HG03060 (cell line): ENCODE measurements around the gene S100A7.
"Not testable (repeated sequence)": the region's sequence is repeated elsewhere in the genome, so short reads cannot be mapped to it uniquely, and the experiment has no call there.

Experiments
- ATAC-seq: cut with Tn5 transposase; IDR thresholded peaks from one replicate; pipeline ENCODE4 v1.9.1; 2021; ENCODE audit warnings: low read depth, moderate number of reproducible peaks; ENCODE audit not compliant: unreplicated experiment

S100A7 gene

GRCh38 chr1:153432874-153433681 lies 27.4 kb downstream of the S100A7 start:
- ATAC-seq = no peak

DNA sequence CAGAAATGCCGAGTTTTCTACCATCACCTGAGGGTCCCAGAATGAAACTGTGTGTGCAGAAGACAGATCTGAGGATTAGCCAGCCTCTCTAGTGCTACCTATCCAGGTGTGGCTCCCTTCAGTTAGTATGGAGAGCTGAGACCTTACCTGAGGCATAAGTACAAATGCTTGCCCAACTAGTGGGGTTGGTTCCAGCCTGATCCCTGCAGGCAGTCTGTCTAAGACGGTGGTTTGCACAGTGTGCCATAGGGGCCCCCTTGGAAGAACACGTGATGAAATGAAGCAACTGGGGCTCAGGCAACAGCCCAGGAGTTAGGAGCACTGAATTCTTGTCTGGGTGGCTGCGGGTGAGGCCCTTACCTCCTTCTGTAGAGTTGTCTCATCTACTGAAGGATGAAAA lies 28.5 kb downstream of the S100A7 start:
- no peak for ATAC-seq

- no peak for ATAC-seq
Observed at GRCh38 chr1:153431427-153431826, 29.0 kb downstream of the S100A7 start.

- no peak for ATAC-seq
Observed at GRCh38 chr1:153431002-153431401, 29.4 kb downstream of the S100A7 start.

DNA sequence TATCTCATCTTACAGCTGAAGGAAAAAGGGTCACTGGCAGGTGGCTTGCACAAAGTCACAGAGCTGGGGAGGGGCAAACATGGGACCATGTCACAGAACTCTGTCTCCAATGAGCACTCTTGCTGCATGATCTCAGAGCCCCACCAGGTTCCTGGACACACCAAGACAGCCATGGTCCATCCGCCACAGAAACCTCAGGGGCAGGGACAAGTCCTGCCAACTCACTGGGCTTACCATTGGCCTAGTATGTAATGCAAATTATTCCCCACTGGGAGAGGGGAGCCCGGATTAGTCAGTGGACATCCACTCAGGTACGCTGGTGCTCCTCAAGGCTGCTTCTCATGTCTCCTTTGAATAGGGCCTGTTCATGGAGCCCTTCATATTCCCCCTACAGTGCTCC lies 29.9 kb downstream of the S100A7 start:
- ATAC-seq = no peak

DNA sequence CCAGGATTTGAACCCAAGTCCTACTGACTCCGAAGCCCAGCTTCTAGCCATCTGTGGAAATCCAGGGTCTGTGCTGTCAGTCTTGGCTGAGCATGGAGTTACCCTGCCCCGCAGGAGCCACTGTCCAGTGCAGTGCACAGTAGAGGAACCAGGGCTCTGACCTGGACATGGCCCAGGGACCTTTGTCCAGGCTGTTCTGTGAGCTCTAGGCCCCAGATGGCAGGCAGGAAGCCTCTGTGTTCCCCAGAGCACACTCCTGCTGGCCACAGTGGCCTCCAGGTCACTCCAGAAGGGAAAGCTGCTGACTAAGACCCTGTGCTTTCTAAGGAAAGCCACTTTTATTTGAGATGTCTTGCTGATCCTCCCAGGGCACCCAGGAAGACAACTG lies 30.3 kb downstream of the S100A7 start:
- ATAC-seq = no peak

- no peak for ATAC-seq
Observed at GRCh38 chr1:153429266-153430165, 30.9 kb downstream of the S100A7 start.

DNA sequence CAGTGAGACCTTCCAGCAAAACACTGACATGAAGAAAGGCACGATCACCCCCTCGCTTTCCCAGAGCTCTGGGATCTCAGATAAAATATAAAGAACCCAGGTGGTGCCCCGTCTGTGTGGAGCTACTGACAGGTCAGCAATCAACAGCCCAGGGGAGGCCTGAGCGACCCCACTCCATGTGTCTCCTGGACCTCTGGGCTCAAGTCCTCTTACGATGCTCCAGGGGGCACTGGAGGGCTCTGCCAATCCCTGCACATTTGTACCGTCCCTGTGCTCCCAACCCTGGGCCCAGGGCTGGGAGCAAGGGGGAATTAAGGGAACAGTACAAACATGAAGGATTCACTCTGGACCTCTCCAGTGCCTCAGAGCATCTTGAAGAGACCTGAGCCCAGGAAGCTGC lies 31.7 kb downstream of the S100A7 start:
- ATAC-seq = no peak

DNA sequence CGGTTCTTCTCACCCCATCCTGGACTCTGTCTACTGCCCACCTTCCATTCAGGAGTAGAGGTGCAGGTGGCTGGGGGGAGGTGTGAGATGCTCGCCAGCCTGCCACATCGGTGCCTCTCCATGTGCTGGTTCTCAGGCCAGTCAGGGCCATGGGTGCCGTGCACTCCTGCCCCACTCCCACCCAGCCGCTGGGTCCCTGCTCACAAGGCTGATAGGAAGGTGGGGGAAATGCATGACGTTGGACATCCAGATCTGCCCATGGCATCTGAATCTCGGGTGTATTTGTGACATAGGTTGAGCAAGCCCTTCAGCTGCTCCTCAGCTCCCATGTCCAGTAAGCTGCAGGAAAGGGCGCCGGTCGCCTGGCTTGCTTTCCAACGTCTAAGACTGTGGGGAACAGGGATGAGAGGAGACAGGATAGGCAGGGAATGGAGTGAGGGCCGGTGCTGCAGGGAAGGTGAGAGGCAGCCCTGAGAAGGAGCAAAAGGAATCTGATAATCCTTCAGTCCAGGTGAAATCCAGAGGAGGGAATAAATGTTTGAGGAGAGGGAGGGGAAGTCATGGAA lies 32.3 kb downstream of the S100A7 start:
- ATAC-seq = no peak

DNA sequence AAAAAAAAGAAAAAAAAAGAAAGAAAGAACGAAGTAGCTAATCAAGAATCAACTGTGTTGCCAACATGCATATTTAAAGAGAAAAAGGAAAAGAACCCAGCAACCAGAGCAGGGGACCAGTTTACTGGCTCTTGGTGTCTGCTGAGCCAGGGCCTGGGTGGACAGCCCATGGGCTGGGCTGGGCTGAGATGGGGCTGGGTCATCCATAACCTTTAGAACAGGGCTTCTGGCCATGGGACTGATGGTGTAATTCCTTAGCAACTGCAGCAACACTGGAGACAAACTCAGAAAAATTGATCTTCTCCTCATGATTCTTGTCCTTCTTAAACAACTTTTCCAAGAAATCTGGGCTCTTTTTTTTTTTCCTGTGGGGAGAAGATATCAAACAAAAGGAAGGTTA lies 33.6 kb downstream of the S100A7 start:
- ATAC-seq = no peak

- no peak for ATAC-seq
Observed at GRCh38 chr1:153422450-153423068, 37.9 kb downstream of the S100A7 start.

GRCh38 chr1:153420306-153420705 lies 40.1 kb downstream of the S100A7 start:
- no peak for ATAC-seq

DNA sequence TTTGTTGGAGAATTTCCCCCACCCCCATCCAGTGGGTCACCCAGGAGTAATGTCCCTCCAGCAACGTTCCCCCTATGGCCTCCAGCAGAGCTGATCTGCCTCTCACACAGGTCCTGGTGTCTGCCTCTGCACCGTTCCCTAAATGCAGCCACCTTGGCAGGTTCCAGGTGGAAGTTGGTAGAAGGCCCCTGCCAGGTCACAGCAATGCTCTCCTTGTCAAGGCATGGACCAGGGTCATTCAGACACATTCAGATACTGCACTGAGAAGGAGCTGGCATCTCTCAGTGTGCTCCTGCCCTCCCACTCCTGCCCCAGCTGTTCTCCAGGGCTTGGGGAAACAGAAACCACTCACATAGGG lies 41.0 kb downstream of the S100A7 start:
- not testable (repeated sequence) for ATAC-seq

GRCh38 chr1:153418758-153419435 lies 41.6 kb downstream of the S100A7 start:
- not testable (repeated sequence) for ATAC-seq

DNA sequence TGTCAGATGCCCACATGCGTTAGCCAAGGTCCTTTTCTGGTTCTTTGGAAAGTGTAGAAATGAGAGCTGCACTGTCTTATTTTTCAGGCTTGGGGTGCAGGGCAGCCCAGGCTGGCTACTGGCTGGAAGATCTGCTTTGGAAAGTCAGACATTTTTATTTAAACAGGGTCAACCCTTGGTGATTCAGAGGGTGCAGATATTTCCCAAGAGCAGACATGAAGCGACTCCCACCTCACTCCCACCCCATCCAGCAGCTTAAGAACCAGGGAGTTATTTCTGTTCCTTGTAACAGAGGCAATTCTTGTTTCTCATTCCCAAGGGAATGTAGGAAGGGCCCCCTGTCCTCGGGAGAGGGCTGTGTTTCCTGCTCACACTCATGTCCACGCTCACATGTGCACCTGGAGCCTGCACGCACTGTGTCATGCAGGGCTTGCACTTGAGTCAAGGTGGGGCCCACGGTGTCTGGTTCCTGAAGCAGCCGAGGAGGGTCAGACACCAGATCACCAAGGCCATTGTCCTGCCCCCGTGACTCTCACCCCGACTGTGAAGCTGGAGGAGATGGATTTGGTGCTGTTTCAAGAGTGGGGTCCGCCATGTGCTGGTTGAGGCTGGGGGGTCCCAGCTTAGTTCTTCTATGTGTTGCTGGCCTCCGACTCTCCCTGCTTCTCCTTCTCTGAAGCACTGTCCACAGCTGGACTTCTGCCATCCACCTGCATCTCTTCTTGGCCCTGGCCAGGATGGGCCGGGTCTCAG lies 43.1 kb downstream of the S100A7 start:
- no peak for ATAC-seq

GRCh38 chr1:153415850-153416570 lies 44.4 kb downstream of the S100A7 start, which contains the start of gene S100A7A:
Gene S100A7A (plus strand): TSS chr1:153416520. CDS start chr1:153418083, 1,563 bp downstream.
- no peak for ATAC-seq

- ATAC-seq = not testable (repeated sequence)
Observed at GRCh38 chr1:153413961-153414360, 46.5 kb downstream of the S100A7 start.
